ENCODE data around the gene TFAP2E.

GRCh38 chr1:35585281-35585680 lies 12.2 kb downstream of the TFAP2E start:
- TF ChIP-seq POLR2A (IDR thresholded peaks at IDR 0.05; ENCODE audit: low read depth, low read length): no peak
- TF ChIP-seq POLR2AphosphoS5 (IDR thresholded peaks at IDR 0.05; ENCODE audit: low read depth, low read length): no peak
- TF ChIP-seq SPI1 (IDR thresholded peaks at IDR 0.05; ENCODE audit: low read depth, low read length): no peak
- no peak for TF ChIP-seq TAF1 (IDR thresholded peaks at IDR 0.05; ENCODE audit: low read depth, low read length)
- no peak for TF ChIP-seq PAX5 (IDR thresholded peaks at IDR 0.05; ENCODE audit: insufficient read depth, low read length, severe bottlenecking)
- TF ChIP-seq POU2F2 (IDR thresholded peaks at IDR 0.05; ENCODE audit: low read depth, low read length): no peak
